H9 (cell line): Measurements from ENCODE around the gene PTPRK. TPM values are rescaled to one million over a fixed set of nuclear protein-coding genes. Genes with fewer than 3 reads are reported as not detected.

Source experiments
- DNase-seq: peaks from one replicate; pipeline ENCODE4 v3.0.0-alpha.2; 2017
- H2AFZ ChIP-seq: one replicate; pipeline ENCODE4 v1.6.1; 2013; ENCODE audit warnings: mild to moderate bottlenecking, low read length, control low read depth, moderate library complexity
- H2AK5ac ChIP-seq: 2 replicates; pipeline ENCODE4 v1.6.1; 2013; ENCODE audit warnings: low read length, control low read depth, mixed read lengths; ENCODE audit not compliant: insufficient read length
- H2BK120ac ChIP-seq: one replicate; pipeline ENCODE4 v1.6.1; 2013; ENCODE audit warnings: low read depth, mild to moderate bottlenecking, low read length, control low read depth, inconsistent platforms; ENCODE audit not compliant: poor library complexity, severe bottlenecking
- H2BK12ac ChIP-seq: 2 replicates; pipeline ENCODE4 v1.6.1; 2013; ENCODE audit warnings: low read length, control low read depth, mixed read lengths, low read depth; ENCODE audit not compliant: insufficient read length
- H2BK15ac ChIP-seq: 2 replicates; pipeline ENCODE4 v1.6.1; 2013; ENCODE audit warnings: low read depth, low read length, control low read depth
- H2BK20ac ChIP-seq: one replicate; pipeline ENCODE4 v1.6.1; 2013; ENCODE audit warnings: low read depth, mild to moderate bottlenecking, low read length, control low read depth, inconsistent platforms; ENCODE audit not compliant: poor library complexity, severe bottlenecking
- H2BK5ac ChIP-seq: 2 replicates; pipeline ENCODE4 v1.6.1; 2013; ENCODE audit warnings: low read length, control low read depth, mixed read lengths; ENCODE audit not compliant: insufficient read length
- H3K14ac ChIP-seq: 2 replicates; pipeline ENCODE4 v1.6.1; 2013; ENCODE audit warnings: low read length, control low read depth; ENCODE audit not compliant: insufficient read depth
- H3K18ac ChIP-seq: 2 replicates; pipeline ENCODE4 v1.6.1; 2013; ENCODE audit warnings: low read depth, mild to moderate bottlenecking, mixed read lengths, low read length, control low read depth; ENCODE audit not compliant: insufficient read length
- H3K23ac ChIP-seq: 2 replicates; pipeline ENCODE4 v1.6.1; 2013; ENCODE audit warnings: low read length, control low read depth, mixed read lengths, low read depth; ENCODE audit not compliant: insufficient read length
- H3K23me2 ChIP-seq: 2 replicates; pipeline ENCODE4 v1.6.1; 2013; ENCODE audit warnings: low read depth, mild to moderate bottlenecking, mixed read lengths, low read length, control low read depth; ENCODE audit not compliant: insufficient read length, poor library complexity, severe bottlenecking
- H3K27ac ChIP-seq: 2 replicates; pipeline ENCODE4 v1.5.1; 2013; ENCODE audit warnings: low read length, control low read depth, mixed read lengths, low read depth; ENCODE audit not compliant: insufficient read length
- H3K27me3 ChIP-seq: 2 replicates; pipeline ENCODE4 v1.6.1; 2013; ENCODE audit warnings: low read length, control low read depth, inconsistent platforms; ENCODE audit not compliant: insufficient read depth
- H3K4ac ChIP-seq: 2 replicates; pipeline ENCODE4 v1.6.1; 2013; ENCODE audit warnings: low read depth, mild to moderate bottlenecking, control low read depth, inconsistent platforms, low read length, moderate library complexity
- H3K4me1 ChIP-seq: 2 replicates; pipeline ENCODE4 v1.6.1; 2013; ENCODE audit warnings: low read length, control low read depth, inconsistent platforms; ENCODE audit not compliant: insufficient read depth
- H3K4me2 ChIP-seq: 2 replicates; pipeline ENCODE4 v1.6.1; 2013; ENCODE audit warnings: low read length, control low read depth, mixed read lengths; ENCODE audit not compliant: insufficient read length, insufficient read depth
- H3K56ac ChIP-seq: 2 replicates; pipeline ENCODE4 v1.6.1; 2013; ENCODE audit warnings: low read depth, mild to moderate bottlenecking, mixed read lengths, low read length, control low read depth; ENCODE audit not compliant: insufficient read length
- H3K79me1 ChIP-seq: 2 replicates; pipeline ENCODE4 v1.6.1; 2013; ENCODE audit warnings: low read depth, mild to moderate bottlenecking, moderate library complexity, low read length, control low read depth, inconsistent platforms; ENCODE audit not compliant: insufficient read depth, poor library complexity, severe bottlenecking
- H3K79me2 ChIP-seq: 2 replicates; pipeline ENCODE4 v1.6.1; 2013; ENCODE audit warnings: low read length, control low read depth, inconsistent platforms; ENCODE audit not compliant: insufficient read depth
- H3K9ac ChIP-seq: 2 replicates; pipeline ENCODE4 v1.6.1; 2013; ENCODE audit warnings: low read length, control low read depth, mixed read lengths; ENCODE audit not compliant: insufficient read length; ENCODE audit errors: extremely low read depth
- H3K9me3 ChIP-seq: one replicate; pipeline ENCODE4 v1.6.1; 2013; ENCODE audit warnings: low read depth, low read length, inconsistent platforms; ENCODE audit not compliant: control insufficient read depth
- H3T11ph ChIP-seq: one replicate; pipeline ENCODE4 v1.6.1; 2013; ENCODE audit warnings: mild to moderate bottlenecking, low read length, control low read depth, inconsistent platforms
- H4K20me1 ChIP-seq: one replicate; pipeline ENCODE4 v1.6.1; 2013; ENCODE audit not compliant: control insufficient read depth, insufficient read length, insufficient read depth
- H4K5ac ChIP-seq: 2 replicates; pipeline ENCODE4 v1.6.1; 2013; ENCODE audit warnings: low read depth, mild to moderate bottlenecking, mixed read lengths, low read length, control low read depth; ENCODE audit not compliant: insufficient read length
- H4K8ac ChIP-seq: replicated peaks from 2 replicates; pipeline ENCODE4 v1.6.1; 2013; ENCODE audit warnings: low read length, control low read depth, mixed read lengths, low read depth; ENCODE audit not compliant: insufficient read length
- H4K91ac ChIP-seq: 2 replicates; pipeline ENCODE4 v1.6.1; 2013; ENCODE audit warnings: low read depth, mild to moderate bottlenecking, moderate library complexity, mixed read lengths, low read length, control low read depth; ENCODE audit not compliant: insufficient read length
- H3K27ac Mint-ChIP-seq, 3 experiments: 2 replicates in 2 of 3; 3 replicates in 1 of 3; pipeline ENCODE4 v1.8.0; 2020 to 2021; ENCODE audit warnings: mixed read lengths in 3 of 3, mild to moderate bottlenecking in 1 of 3, moderate library complexity in 1 of 3
- H3K27me3 Mint-ChIP-seq: 2 replicates; pipeline ENCODE4 v1.8.0; 2021; ENCODE audit warnings: low read depth, mild to moderate bottlenecking, moderate library complexity, mixed read lengths
- H3K36me3 Mint-ChIP-seq, 3 experiments: 2 replicates in 2 of 3; 3 replicates in 1 of 3; pipeline ENCODE4 v1.8.0; 2020 to 2021; ENCODE audit warnings: low read depth in 3 of 3, mixed read lengths in 3 of 3; ENCODE audit not compliant: insufficient read depth in 1 of 3
- H3K4me1 Mint-ChIP-seq, 2 experiments: 2 replicates each; pipeline ENCODE4 v1.8.0; 2020; ENCODE audit warnings: mixed read lengths in 2 of 2
- H3K4me3 Mint-ChIP-seq, 2 experiments: 2 replicates in 1 of 2; 3 replicates in 1 of 2; pipeline ENCODE4 v1.8.0; 2020 to 2021; ENCODE audit warnings: mild to moderate bottlenecking in 2 of 2, mixed read lengths in 2 of 2, moderate library complexity in 1 of 2
- H3K9me3 Mint-ChIP-seq, 2 experiments: 2 replicates in 1 of 2; 3 replicates in 1 of 2; pipeline ENCODE4 v1.8.0; 2020; ENCODE audit warnings: mild to moderate bottlenecking in 2 of 2, mixed read lengths in 2 of 2, moderate library complexity in 1 of 2
- WGBS: extraction: QIAGEN DNeasy Blood & Tissue Kit; methylation state at CpG from one replicate; pipeline ENCODE4 v1.1.7; 2013; ENCODE audit warnings: missing lambda C conversion rate, low lambda C conversion rate, mixed read lengths; ENCODE audit not compliant: insufficient read length; ENCODE audit errors: extremely low coverage; 5-methylcytosine and 5-hydroxymethylcytosine counted together
- total RNA-seq: library from RNA; stranded (reverse); gene quantifications from 2 replicates; pipeline ENCODE4 v1.2.1, GENCODE V29; 2021
- TF ChIP-seq, protein P1 (sequence below): fragments of 200-600 bp; sonication (generic); conservative IDR thresholded peaks from 3 replicates; pipeline ENCODE4 v1.8.0; 2021; ENCODE audit warnings: antibody characterized with exemption, mild to moderate bottlenecking

The PTPRK gene
- total RNA-seq, 1 experiment from 2014 or later = 47.9 TPM

DNA sequence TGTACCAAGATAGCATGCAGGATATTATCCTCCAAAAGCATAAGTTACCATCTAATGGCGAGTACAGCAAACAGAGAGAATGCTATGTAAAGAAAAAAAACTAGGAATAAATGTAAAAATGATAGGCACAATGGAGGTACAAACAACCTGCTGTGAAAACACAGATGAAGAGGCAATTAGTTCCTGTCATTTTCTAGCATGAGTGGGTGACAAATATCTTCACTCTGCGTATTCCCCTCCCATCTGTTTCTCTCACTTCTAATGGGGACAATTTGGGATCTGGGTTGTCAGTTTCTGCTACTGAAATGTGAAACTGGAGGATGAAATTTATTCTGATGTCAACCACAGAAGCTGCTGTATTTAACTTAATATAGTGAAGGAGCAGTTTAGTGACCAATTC lies 11.7 kb upstream of the PTPRK start:
- Histone ChIP-seq H3T11ph (no peak overlapping the region), H3K4ac (no peak overlapping the region), H4K8ac (no peak overlapping the region), H2BK120ac (no peak overlapping the region), H3K4me1 (no peaks in the 10 kb centered on the region), H3K4me2 (no peak overlapping the region), H2BK20ac (no peak overlapping the region), H3K9ac (no peak overlapping the region), H4K5ac (no peak overlapping the region), H2BK12ac (no peak overlapping the region), H3K27me3 (no peaks in the 10 kb centered on the region), H4K91ac (no peak overlapping the region), H2AFZ (no peak overlapping the region), H2AK5ac (no peak overlapping the region), H3K27ac (no peak overlapping the region), H4K20me1 (no peaks in the 10 kb centered on the region), H3K9me3 (no peaks in the 10 kb centered on the region), H2BK15ac (no peak overlapping the region), H3K79me1 (no peaks in the 10 kb centered on the region), H2BK5ac (no peak overlapping the region), H3K23me2 (no peaks in the 10 kb centered on the region), H3K79me2 (no peaks in the 10 kb centered on the region), H3K56ac (no peak overlapping the region), H3K18ac (no peak overlapping the region), H3K23ac (no peak overlapping the region), H3K14ac (no peak overlapping the region)
- DNase-seq = no peak
- H3K36me3 Mint-ChIP-seq = no peaks in the 10 kb centered on the region
- no peaks in the 10 kb centered on the region; the same call in 1 of the 2 replicates for H3K27me3 Mint-ChIP-seq
- TF ChIP-seq, protein P1, sequence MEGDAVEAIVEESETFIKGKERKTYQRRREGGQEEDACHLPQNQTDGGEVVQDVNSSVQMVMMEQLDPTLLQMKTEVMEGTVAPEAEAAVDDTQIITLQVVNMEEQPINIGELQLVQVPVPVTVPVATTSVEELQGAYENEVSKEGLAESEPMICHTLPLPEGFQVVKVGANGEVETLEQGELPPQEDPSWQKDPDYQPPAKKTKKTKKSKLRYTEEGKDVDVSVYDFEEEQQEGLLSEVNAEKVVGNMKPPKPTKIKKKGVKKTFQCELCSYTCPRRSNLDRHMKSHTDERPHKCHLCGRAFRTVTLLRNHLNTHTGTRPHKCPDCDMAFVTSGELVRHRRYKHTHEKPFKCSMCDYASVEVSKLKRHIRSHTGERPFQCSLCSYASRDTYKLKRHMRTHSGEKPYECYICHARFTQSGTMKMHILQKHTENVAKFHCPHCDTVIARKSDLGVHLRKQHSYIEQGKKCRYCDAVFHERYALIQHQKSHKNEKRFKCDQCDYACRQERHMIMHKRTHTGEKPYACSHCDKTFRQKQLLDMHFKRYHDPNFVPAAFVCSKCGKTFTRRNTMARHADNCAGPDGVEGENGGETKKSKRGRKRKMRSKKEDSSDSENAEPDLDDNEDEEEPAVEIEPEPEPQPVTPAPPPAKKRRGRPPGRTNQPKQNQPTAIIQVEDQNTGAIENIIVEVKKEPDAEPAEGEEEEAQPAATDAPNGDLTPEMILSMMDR = no peak
- no peaks in the 10 kb centered on the region for H3K9me3 Mint-ChIP-seq
- no peak overlapping the region for H3K27ac Mint-ChIP-seq
- H3K4me1 Mint-ChIP-seq = no peaks in the 10 kb centered on the region
- no peak overlapping the region for H3K4me3 Mint-ChIP-seq
- WGBS = no CpG with 5 or more reads among the region's 2 CpGs
